ENCODE data around the gene POLR2J.

POLR2J gene

DNA sequence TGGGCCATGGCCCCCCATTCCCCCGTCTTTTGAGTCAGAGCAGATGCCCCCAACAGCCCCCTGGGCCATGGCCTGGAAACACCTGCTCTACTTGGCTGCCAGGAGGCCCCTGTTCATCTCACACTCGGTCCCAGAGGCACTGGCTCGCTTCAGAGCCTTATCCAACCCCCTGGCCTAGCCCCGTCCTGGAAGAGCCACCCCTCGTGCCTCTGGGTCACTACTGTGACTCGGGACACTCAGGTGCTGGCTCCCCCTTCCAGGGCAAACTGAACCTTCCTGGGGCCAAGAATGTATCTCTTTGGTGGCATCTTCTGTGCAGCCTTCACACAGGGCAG lies 7.0 kb downstream of the POLR2J start:
- no peak for DNase-seq (ENCODE audit: low spot score)

GRCh38 chr7:102469972-102470825 lies 8.5 kb downstream of the POLR2J start:
- TF ChIP-seq, protein P1, sequence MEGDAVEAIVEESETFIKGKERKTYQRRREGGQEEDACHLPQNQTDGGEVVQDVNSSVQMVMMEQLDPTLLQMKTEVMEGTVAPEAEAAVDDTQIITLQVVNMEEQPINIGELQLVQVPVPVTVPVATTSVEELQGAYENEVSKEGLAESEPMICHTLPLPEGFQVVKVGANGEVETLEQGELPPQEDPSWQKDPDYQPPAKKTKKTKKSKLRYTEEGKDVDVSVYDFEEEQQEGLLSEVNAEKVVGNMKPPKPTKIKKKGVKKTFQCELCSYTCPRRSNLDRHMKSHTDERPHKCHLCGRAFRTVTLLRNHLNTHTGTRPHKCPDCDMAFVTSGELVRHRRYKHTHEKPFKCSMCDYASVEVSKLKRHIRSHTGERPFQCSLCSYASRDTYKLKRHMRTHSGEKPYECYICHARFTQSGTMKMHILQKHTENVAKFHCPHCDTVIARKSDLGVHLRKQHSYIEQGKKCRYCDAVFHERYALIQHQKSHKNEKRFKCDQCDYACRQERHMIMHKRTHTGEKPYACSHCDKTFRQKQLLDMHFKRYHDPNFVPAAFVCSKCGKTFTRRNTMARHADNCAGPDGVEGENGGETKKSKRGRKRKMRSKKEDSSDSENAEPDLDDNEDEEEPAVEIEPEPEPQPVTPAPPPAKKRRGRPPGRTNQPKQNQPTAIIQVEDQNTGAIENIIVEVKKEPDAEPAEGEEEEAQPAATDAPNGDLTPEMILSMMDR (IDR thresholded peaks at IDR 0.05; ENCODE audit: extremely low read depth, missing control alignments): no peak
- no peak for DNase-seq (ENCODE audit: low spot score)

More for the DNA sequence above, 7.0 kb downstream of the POLR2J start:
- TF ChIP-seq, protein P1 (IDR thresholded peaks at IDR 0.05; ENCODE audit: extremely low read depth, missing control alignments): no peak

DNA sequence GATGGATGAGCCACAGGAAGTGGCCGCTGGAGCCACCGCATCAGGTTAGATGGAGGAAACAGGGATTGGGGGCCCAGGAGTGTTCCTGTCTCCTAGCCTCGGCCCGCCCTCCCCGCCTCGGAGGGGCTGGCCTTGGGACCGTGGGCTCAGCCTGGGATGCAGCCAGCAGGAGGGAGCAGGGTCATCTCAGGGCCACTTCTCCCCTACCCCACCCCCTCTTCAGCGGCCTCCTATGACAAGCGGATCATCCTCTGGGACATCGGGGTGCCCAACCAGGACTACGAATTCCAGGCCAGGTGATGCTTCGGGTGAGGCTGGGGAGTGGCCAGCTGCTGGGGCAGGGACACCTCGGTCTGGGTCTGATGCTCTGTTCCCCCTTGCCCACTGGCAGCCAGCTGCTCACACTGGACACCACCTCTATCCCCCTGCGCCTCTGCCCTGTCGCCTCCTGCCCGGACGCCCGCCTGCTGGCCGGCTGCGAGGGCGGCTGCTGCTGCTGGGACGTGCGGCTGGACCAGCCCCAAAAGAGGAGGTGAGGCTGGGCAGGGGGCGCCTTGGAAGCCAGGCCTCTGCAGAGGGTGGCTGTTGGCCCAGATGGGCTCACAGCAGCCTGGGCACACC lies 9.3 kb downstream of the POLR2J start:
- TF ChIP-seq, protein P1 (IDR thresholded peaks at IDR 0.05; ENCODE audit: extremely low read depth, missing control alignments): no peak
- DNase-seq (ENCODE audit: low spot score): no peak

- DNase-seq (ENCODE audit: low spot score): no peak
Measured at GRCh38 chr7:102468478-102469350, 10.0 kb downstream of the POLR2J start.

GRCh38 chr7:102467581-102468477 lies 10.9 kb downstream of the POLR2J start:
- TF ChIP-seq, protein P1 (IDR thresholded peaks at IDR 0.05; ENCODE audit: extremely low read depth, missing control alignments): no peak
- no peak for DNase-seq (ENCODE audit: low spot score)

More at GRCh38 chr7:102468478-102469350, 10.0 kb downstream of the POLR2J start:
- TF ChIP-seq, protein P1 (IDR thresholded peaks at IDR 0.05; ENCODE audit: extremely low read depth, missing control alignments): no peak

DNA sequence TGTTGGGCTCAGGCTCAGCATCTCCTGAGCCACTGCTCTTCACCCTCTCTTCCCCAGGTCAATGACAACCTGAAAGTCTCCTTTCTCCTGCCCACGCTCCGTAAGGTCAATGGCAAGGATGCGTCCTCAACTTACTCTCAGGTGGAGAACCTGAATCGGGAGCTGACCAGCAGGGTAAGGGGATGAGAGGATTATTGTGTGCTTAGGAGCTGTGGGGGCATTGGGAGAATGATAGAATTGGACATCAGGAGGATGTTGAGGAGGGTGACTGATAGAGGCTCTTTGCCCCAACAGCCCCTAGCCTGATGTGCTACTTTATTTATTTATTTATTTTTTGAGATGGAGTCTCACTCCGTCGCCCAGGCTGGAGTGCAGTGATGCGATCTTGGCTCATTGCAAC lies 12.6 kb downstream of the POLR2J start:
- TF ChIP-seq, protein P1 (IDR thresholded peaks at IDR 0.05; ENCODE audit: extremely low read depth, missing control alignments): no peak
- DNase-seq (ENCODE audit: low spot score): no peak

Data from GM20000 (cell line).